DMS53 treated with DMSO at 0.1 percent for 48 hours (cell line): ENCODE results near the gene PPIP5K1.
"Not testable (repeated sequence)": the region's sequence is repeated elsewhere in the genome, so short reads cannot be mapped to it uniquely, and the experiment has no call there.

Experiments used
- DNase-seq: peaks from one replicate; lab custom pipeline; 2025; ENCODE audit not compliant: unreplicated experiment; lab: John Stamatoyannopoulos, UW

Gene PPIP5K1

GRCh38 chr15:43589778-43590466, at the start of gene PPIP5K1:
Gene PPIP5K1 (minus strand): TSS chr15:43590208. CDS start chr15:43584504, 5,704 bp downstream.
- not testable (repeated sequence) for DNase-seq

- not testable (repeated sequence) for DNase-seq
Measured at GRCh38 chr15:43638464-43639204, 48.6 kb upstream of the PPIP5K1 start.

- not testable (repeated sequence) for DNase-seq
Measured at GRCh38 chr15:43626937-43627336, 36.9 kb upstream of the PPIP5K1 start.

DNA sequence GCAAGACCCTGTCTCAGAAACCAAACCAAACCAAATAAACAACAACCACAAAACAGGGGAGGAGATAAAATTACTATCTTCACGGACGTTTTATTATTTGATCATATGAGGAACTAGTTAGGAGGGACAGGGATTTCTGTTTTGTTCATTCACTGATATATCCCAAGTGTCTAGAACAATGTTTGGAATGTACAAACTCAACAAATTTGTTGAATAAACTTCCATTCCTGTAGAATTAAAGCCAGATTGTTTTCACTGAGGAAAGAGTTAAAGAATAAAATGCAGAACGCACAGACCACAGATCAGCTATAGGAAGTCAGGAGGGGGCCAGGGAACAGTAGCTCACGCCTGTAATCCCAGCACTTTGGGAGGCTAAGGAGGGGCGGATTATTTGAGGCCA, 35.1 kb upstream of the PPIP5K1 start:
- no peak for DNase-seq

- not testable (repeated sequence) for DNase-seq
Measured at GRCh38 chr15:43622068-43622799, 32.2 kb upstream of the PPIP5K1 start.

DNA sequence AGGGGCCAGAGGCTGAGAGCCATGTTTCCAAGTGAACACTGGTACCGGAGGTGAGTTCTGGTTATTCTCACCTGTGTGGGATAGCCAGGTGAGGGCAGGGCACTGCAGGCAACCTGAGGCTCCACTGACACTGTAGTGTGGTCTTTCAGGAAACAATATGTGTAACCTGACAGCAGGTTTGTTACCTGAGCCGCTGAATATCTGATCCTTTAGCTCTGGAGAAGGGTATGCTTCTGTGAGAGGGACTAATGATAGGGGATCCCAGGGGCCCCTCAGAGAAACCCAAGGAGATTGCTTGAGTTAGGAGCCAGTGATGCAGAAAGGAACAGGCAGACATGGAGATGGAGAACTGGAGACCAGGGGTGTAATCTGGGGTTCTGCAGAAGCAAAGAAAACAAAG, 28.7 kb upstream of the PPIP5K1 start, which contains the start of gene STRC:
Gene STRC, minus strand, starts transcription at position 101 of the 400 bp plus-strand sequence. Its CDS starts 78 bp downstream, at position 23.
- not testable (repeated sequence) for DNase-seq

- DNase-seq: not testable (repeated sequence)
Measured at GRCh38 chr15:43617750-43618149, 27.7 kb upstream of the PPIP5K1 start.

DNA sequence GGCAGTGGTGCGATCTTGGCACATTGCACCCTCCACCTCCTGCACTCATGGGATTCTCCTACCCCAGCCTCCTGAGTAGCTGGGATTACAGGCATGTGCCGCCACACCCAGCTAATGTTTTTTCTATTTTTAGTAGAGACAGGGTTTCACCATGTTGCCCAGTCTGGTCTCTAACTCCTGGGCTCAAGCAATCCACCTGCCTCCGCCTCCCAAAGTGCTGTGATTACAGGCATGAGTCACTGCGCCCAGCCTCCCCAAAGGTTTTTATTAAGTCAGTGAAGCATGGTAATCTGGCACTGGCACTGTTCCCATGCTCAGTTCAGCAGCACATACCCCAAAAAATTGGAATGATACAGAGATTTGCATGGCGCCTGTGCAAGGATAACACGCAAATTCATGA, 12.2 kb upstream of the PPIP5K1 start:
- DNase-seq: peak; percentile 3

- not testable (repeated sequence) for DNase-seq
Measured at GRCh38 chr15:43600200-43600599, 10.2 kb upstream of the PPIP5K1 start.

- not testable (repeated sequence) for DNase-seq
Measured at GRCh38 chr15:43599131-43599530, 9.1 kb upstream of the PPIP5K1 start.

DNA sequence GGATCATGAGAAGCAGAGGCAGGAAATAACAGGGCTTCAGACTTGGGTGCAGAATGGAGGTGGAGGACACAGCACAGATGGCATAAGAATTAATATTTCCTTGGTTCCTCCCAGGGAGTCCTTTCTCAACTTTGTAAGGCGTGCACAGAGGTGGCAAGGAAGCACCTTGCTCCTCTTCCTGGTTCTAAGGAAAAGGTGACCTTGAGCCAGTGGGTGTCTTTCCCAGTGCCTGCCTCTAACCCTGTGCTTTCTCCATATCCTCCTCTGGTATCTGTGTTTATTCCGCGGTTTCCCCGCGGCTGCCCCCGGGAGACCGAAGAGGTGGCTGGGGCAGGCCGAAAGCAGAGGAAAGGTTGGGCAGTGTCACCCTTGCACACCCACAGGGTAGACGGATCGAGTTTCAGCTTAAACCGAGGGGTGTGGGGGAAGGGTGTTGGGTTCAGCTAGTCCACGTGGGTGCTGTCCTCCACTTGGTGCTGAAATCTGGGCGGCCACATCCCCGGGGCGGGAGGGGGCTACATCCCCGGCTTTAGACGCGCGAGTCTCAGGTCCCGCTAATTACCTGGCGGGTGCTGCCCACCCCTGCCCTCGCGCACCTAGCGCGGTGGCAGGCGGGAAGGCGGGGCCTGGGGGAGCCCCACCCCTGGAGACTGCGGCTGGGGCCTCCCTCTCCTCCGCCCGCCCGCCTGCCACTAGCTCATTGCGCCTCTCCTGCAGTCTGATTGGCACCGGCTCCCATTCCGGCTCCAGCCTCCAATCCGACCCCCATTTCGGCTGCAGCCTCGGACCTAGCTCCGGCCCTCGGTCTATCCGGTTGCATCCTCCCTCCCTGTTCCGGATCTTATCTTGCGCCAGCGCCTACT, 3.6 kb upstream of the PPIP5K1 start, which contains the start of gene CKMT1B:
Gene CKMT1B, plus strand, starts transcription at position 700 of the 863 bp plus-strand sequence. CDS start 192 bp downstream, outside the sequence.
- DNase-seq: not testable (repeated sequence)

GRCh38 chr15:43592841-43593240, 2.8 kb upstream of the PPIP5K1 start:
- DNase-seq: not testable (repeated sequence)

DNA sequence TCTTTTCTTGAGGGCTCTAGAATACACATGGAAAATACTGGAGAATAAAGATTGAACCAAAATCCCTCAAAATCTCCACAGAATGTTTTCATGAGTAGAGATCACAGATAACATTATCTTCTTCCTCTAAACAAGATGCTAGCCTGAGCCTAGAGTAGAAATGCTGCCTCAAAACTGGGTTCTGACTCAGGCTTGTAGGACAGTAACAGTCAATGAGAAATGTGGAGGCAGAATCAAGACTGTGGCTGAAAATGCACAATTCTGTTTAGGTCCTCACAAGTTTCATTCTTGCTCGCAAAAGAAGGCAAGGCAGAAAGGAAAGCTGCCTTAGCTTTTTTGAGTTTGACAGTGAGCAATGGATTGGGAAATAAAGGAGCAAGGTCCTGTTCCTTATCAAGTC, 15.4 kb downstream of the PPIP5K1 start:
- DNase-seq: not testable (repeated sequence)

- DNase-seq: not testable (repeated sequence)
Measured at GRCh38 chr15:43566615-43567014, 23.4 kb downstream of the PPIP5K1 start.

- not testable (repeated sequence) for DNase-seq
Measured at GRCh38 chr15:43563793-43564192, 26.2 kb downstream of the PPIP5K1 start.

DNA sequence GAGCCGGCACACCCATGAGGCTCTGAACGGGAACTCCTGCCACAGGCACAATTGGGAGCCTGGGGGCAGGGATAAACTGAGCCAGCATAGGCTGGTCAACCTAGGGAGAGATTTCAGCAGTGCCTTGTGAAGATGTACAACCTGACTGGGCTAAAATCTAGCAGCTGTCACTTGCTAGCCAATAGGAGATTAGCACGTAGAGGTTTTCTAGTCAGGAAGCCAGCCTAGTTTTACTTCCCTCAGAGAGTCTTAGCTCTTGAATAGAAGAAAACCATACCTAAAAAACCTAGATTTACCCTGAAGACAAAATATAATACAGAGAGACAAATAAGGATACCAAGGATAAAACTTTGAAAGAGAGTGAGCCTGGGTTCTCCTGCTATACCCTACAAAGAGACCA, 27.3 kb downstream of the PPIP5K1 start:
- DNase-seq: not testable (repeated sequence)

DNA sequence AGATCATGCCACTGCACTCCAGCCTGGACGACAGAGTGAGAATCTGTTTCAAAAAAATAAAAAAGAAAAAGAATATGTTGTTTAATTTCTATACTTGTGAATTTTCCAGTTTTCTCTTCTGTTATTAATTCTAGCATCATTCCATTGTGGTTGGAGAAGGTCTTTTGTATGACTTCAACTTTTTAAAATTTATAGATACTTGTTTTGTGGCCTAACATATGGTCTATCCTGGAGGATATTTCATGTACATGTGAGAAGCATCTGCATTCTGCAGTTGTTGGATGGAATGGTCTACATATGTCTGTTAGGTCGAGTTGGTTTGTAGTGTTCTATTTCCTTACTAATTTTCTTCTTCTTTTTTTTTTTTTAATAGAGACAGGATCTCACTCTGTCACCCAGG, 37.0 kb downstream of the PPIP5K1 start:
- no peak for DNase-seq

DNA sequence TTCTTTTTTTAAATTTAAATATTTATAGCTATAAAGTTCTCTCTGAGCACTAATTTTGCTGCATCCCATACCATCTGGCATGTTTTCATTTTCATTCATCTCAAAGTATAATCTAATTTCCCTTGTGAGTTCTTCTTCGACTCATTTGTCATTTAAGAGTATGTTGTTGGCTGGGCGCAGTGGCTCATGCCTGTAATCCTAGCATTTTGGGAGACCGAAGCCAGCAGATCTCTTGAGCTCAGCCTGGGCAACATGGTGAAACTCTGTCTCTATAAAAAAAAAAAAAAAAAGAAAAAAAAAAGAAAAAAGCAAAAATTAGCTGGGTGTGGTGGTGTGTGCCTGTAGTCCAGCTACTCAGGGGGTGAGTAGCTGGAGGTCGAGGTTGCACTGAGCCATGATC, 37.8 kb downstream of the PPIP5K1 start:
- DNase-seq: no peak

GRCh38 chr15:43550527-43551363, 39.3 kb downstream of the PPIP5K1 start:
- no peak for DNase-seq
